Activated T-helper 1 cell treated with anti-CD3 and anti-CD28 coated beads, Interleukin-12 subunit alpha, Interleukin-12 subunit beta, Interleukin-2, Interleukin-4 antibody, amounts not matched to agents 30 ng/mL and 10 ng/mL and 1 ng/mL, durations not matched to agents 14 hours and 24 hours and 36 hours (primary cell): ENCODE measurements around the gene NSUN5. TPM values are rescaled to one million over a fixed set of nuclear protein-coding genes. Genes with fewer than 3 reads are reported as not detected.

ENCODE experiments used
- DNase-seq: peaks from one replicate; pipeline ENCODE4 v3.0.0; 2021; ENCODE audit warnings: low spot score
- H3K27ac Mint-ChIP-seq: one replicate; pipeline ENCODE4 v1.8.0; 2021; ENCODE audit warnings: mild to moderate bottlenecking, mixed read lengths
- H3K27me3 Mint-ChIP-seq: one replicate; pipeline ENCODE4 v1.8.0; 2022; ENCODE audit warnings: mild to moderate bottlenecking, moderate library complexity, mixed read lengths; ENCODE audit not compliant: insufficient read depth
- H3K36me3 Mint-ChIP-seq: one replicate; pipeline ENCODE4 v1.8.0; 2021; ENCODE audit warnings: low read depth, mixed read lengths
- H3K4me1 Mint-ChIP-seq: one replicate; pipeline ENCODE4 v1.8.0; 2021; ENCODE audit warnings: low read depth, mixed read lengths
- H3K4me3 Mint-ChIP-seq: one replicate; pipeline ENCODE4 v1.8.0; 2021; ENCODE audit warnings: mild to moderate bottlenecking, moderate library complexity, mixed read lengths
- H3K9me3 Mint-ChIP-seq: one replicate; pipeline ENCODE4 v1.8.0; 2021; ENCODE audit warnings: mixed read lengths
- intact Hi-C: fragments of 100-400 bp; cut with micrococcal nuclease; formaldehyde crosslinking; loops from one replicate; pipeline ENCODE4 v1.15.1; 2024
- total RNA-seq: library from RNA; stranded (reverse); gene quantifications from 2 replicates; pipeline ENCODE4 v1.2.3, GENCODE V29; 2022

The NSUN5 gene
- total RNA-seq: 70.3 and 74.8 TPM in 2 replicates

GRCh38 chr7:73308665-73309214, at the start of gene NSUN5:
TSS of gene NSUN5 (minus strand) at chr7:73308826. CDS start at chr7:73308790, 36 bp downstream.
- Mint-ChIP-seq H3K9me3 (no peaks in the 10 kb centered on the region), H3K4me1 (peaks cover 27% of the 10 kb centered on the region), H3K27me3 (no peaks in the 10 kb centered on the region), H3K4me3 (peak within 1 kb of the TSS; percentile 100), H3K36me3 (peaks cover 25% of the 10 kb centered on the region), H3K27ac (peak within 1 kb of the TSS; percentile 96)
- DNase-seq: peak; percentile 88
- intact Hi-C loops: loop anchor here (1.0 kb wide), 1 partner anchor 214 kb away; the partner anchor contains the start of gene BAZ1B

GRCh38 chr7:73356159-73356558, 47.5 kb upstream of the NSUN5 start:
- DNase-seq: no peak

GRCh38 chr7:73354821-73355220, 46.2 kb upstream of the NSUN5 start:
- Mint-ChIP-seq H3K4me3 (no peak overlapping the region), H3K27ac (no peak overlapping the region)
- intact Hi-C loops: no loop called here

More at GRCh38 chr7:73356159-73356558, 47.5 kb upstream of the NSUN5 start:
- Mint-ChIP-seq H3K4me3 (no peak overlapping the region), H3K36me3 (no peaks in the 10 kb centered on the region), H3K27me3 (peaks cover 2% of the 10 kb centered on the region), H3K27ac (no peak overlapping the region), H3K9me3 (no peaks in the 10 kb centered on the region), H3K4me1 (no peaks in the 10 kb centered on the region)
- intact Hi-C loops: no loop called here

GRCh38 chr7:73354196-73354595, 45.6 kb upstream of the NSUN5 start:
- no peaks in the 10 kb centered on the region for H3K9me3 Mint-ChIP-seq
- intact Hi-C loops: no loop called here

More at GRCh38 chr7:73354821-73355220, 46.2 kb upstream of the NSUN5 start:
- DNase-seq: no peak
- Mint-ChIP-seq H3K27me3 (peaks cover 2% of the 10 kb centered on the region), H3K36me3 (no peaks in the 10 kb centered on the region), H3K9me3 (no peaks in the 10 kb centered on the region), H3K4me1 (no peaks in the 10 kb centered on the region)

GRCh38 chr7:73353243-73353642, 44.6 kb upstream of the NSUN5 start:
- intact Hi-C loops: no loop called here
- no peaks in the 10 kb centered on the region for H3K4me1 Mint-ChIP-seq
- no peak for DNase-seq
- no peak overlapping the region for H3K27ac Mint-ChIP-seq
- H3K27me3 Mint-ChIP-seq: peaks cover 2% of the 10 kb centered on the region
- H3K36me3 Mint-ChIP-seq: no peaks in the 10 kb centered on the region
- H3K4me3 Mint-ChIP-seq: no peak overlapping the region
- no peaks in the 10 kb centered on the region for H3K9me3 Mint-ChIP-seq

More at GRCh38 chr7:73354196-73354595, 45.6 kb upstream of the NSUN5 start:
- Mint-ChIP-seq H3K27ac (no peak overlapping the region), H3K4me1 (no peaks in the 10 kb centered on the region), H3K36me3 (no peaks in the 10 kb centered on the region), H3K27me3 (peaks cover 2% of the 10 kb centered on the region), H3K4me3 (no peak overlapping the region)
- no peak for DNase-seq

GRCh38 chr7:73352784-73353183, 44.2 kb upstream of the NSUN5 start:
- Mint-ChIP-seq H3K9me3 (no peaks in the 10 kb centered on the region), H3K36me3 (no peaks in the 10 kb centered on the region), H3K27me3 (peaks cover 2% of the 10 kb centered on the region), H3K27ac (no peak overlapping the region), H3K4me1 (no peaks in the 10 kb centered on the region), H3K4me3 (no peak overlapping the region)
- no peak for DNase-seq
- intact Hi-C loops: no loop called here

GRCh38 chr7:73351447-73352167, 43.0 kb upstream of the NSUN5 start:
- H3K9me3 Mint-ChIP-seq: no peaks in the 10 kb centered on the region
- intact Hi-C loops: no loop called here
- H3K27me3 Mint-ChIP-seq: peaks cover 2% of the 10 kb centered on the region
- no peak for DNase-seq
- no peaks in the 10 kb centered on the region for H3K36me3 Mint-ChIP-seq
- H3K27ac Mint-ChIP-seq: no peak overlapping the region
- no peak overlapping the region for H3K4me3 Mint-ChIP-seq
- no peaks in the 10 kb centered on the region for H3K4me1 Mint-ChIP-seq

GRCh38 chr7:73350306-73351068, 41.9 kb upstream of the NSUN5 start:
- H3K27me3 Mint-ChIP-seq: peaks cover 2% of the 10 kb centered on the region
- H3K4me3 Mint-ChIP-seq: no peak overlapping the region
- no peak for DNase-seq
- H3K9me3 Mint-ChIP-seq: no peaks in the 10 kb centered on the region
- H3K36me3 Mint-ChIP-seq: no peaks in the 10 kb centered on the region
- H3K4me1 Mint-ChIP-seq: no peaks in the 10 kb centered on the region
- intact Hi-C loops: no loop called here
- H3K27ac Mint-ChIP-seq: no peak overlapping the region

GRCh38 chr7:73349763-73350162, 41.1 kb upstream of the NSUN5 start:
- DNase-seq: no peak
- no peaks in the 10 kb centered on the region for H3K4me1 Mint-ChIP-seq
- no peak overlapping the region for H3K4me3 Mint-ChIP-seq
- no peak overlapping the region for H3K27ac Mint-ChIP-seq
- intact Hi-C loops: no loop called here
- H3K9me3 Mint-ChIP-seq: no peaks in the 10 kb centered on the region
- no peaks in the 10 kb centered on the region for H3K27me3 Mint-ChIP-seq
- no peaks in the 10 kb centered on the region for H3K36me3 Mint-ChIP-seq

GRCh38 chr7:73345951-73346350, 37.3 kb upstream of the NSUN5 start:
- no peak overlapping the region for H3K27ac Mint-ChIP-seq
- peaks cover 2% of the 10 kb centered on the region for H3K27me3 Mint-ChIP-seq
- intact Hi-C loops: no loop called here
- no peak overlapping the region for H3K4me3 Mint-ChIP-seq
- H3K36me3 Mint-ChIP-seq: no peaks in the 10 kb centered on the region
- no peaks in the 10 kb centered on the region for H3K9me3 Mint-ChIP-seq
- no peak for DNase-seq
- H3K4me1 Mint-ChIP-seq: no peaks in the 10 kb centered on the region

- Mint-ChIP-seq H3K27me3 (peaks cover 2% of the 10 kb centered on the region), H3K4me3 (no peak overlapping the region), H3K4me1 (no peaks in the 10 kb centered on the region), H3K9me3 (no peaks in the 10 kb centered on the region), H3K27ac (no peak overlapping the region), H3K36me3 (no peaks in the 10 kb centered on the region)
- DNase-seq: no peak
- intact Hi-C loops: no loop called here
Measured at GRCh38 chr7:73345538-73345937, 36.9 kb upstream of the NSUN5 start.

- no peak overlapping the region for H3K4me3 Mint-ChIP-seq
- DNase-seq: no peak
- no peaks in the 10 kb centered on the region for H3K36me3 Mint-ChIP-seq
- no peak overlapping the region for H3K27ac Mint-ChIP-seq
- intact Hi-C loops: no loop called here
- no peaks in the 10 kb centered on the region for H3K4me1 Mint-ChIP-seq
- peaks cover 5% of the 10 kb centered on the region for H3K27me3 Mint-ChIP-seq
- H3K9me3 Mint-ChIP-seq: no peaks in the 10 kb centered on the region
Measured at GRCh38 chr7:73343671-73344380, 35.2 kb upstream of the NSUN5 start.
